Measurements from ENCODE around the gene NAA20.

DNA sequence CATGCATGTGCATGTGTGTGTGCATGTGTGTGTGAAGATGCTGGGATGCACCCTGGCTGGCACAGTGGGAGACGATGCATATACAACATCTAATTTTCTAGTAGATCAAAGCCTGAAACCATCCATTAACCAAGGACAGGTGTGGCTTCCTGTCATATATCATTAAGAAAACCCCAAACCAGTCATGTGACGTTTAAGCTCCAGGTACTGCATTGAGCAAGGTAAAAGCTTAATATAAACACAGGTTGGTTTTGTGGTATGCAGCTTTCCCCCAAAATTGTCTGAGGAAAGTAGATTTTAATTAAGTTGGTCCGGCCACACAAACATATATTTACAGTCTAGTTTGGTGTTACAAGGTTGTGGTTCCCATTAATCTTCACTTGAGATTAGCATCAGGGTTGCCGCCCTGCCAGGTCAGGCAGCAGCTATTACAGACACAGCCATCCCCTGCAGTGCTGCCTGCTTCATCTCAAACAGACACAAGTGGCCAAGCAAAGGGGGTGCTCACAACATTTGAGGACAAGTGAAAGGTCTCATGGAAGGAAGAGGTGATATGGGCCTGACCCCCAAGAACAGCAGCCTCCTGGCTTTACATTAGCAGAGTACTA, 48.6 kb upstream of the NAA20 start:
- TF ChIP-seq, protein P1, sequence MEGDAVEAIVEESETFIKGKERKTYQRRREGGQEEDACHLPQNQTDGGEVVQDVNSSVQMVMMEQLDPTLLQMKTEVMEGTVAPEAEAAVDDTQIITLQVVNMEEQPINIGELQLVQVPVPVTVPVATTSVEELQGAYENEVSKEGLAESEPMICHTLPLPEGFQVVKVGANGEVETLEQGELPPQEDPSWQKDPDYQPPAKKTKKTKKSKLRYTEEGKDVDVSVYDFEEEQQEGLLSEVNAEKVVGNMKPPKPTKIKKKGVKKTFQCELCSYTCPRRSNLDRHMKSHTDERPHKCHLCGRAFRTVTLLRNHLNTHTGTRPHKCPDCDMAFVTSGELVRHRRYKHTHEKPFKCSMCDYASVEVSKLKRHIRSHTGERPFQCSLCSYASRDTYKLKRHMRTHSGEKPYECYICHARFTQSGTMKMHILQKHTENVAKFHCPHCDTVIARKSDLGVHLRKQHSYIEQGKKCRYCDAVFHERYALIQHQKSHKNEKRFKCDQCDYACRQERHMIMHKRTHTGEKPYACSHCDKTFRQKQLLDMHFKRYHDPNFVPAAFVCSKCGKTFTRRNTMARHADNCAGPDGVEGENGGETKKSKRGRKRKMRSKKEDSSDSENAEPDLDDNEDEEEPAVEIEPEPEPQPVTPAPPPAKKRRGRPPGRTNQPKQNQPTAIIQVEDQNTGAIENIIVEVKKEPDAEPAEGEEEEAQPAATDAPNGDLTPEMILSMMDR (IDR thresholded peaks at IDR 0.05), result no peak
- no peak for TF ChIP-seq POLR2A (IDR thresholded peaks at IDR 0.05)

Data from tibial nerve (tissue), 3 donors.